SK-N-SH (cell line): ENCODE data around the gene C11orf97. TPM values are rescaled to one million over a fixed set of nuclear protein-coding genes. Genes with fewer than 3 reads are reported as not detected.

ENCODE experiments used
- CTCF ChIA-PET: fragments of 300-600, 350-600 bp; formaldehyde crosslinking; extraction: SDS; loops from one replicate; lab custom pipeline; 2021; lab: Yijun Ruan, JAX
- POLR2A ChIA-PET: fragments of 350-600 bp; sonication (Branson Sonifier 250); formaldehyde crosslinking; extraction: SDS; loops from one replicate; lab custom pipeline; 2020; ENCODE audit warnings: antibody characterized with exemption, inconsistent platforms; lab: Yijun Ruan, JAX
- DNase-seq: peaks from one replicate; pipeline ENCODE4 v3.0.0; 2012
- H2AFZ ChIP-seq: fragments of 200-600 bp; sonication (generic); 2 replicates; pipeline ENCODE4 v1.8.1; 2016; ENCODE audit warnings: antibody characterized with exemption, mild to moderate bottlenecking, low read depth
- H3F3A ChIP-seq: fragments of 200-600 bp; sonication (generic); replicated peaks from 2 replicates; pipeline ENCODE3; 2016; ENCODE audit warnings: antibody characterized with exemption, mild to moderate bottlenecking; ENCODE audit not compliant: insufficient read depth
- H3K27ac ChIP-seq, 2 experiments: fragments of 200-500 bp in 1 of 2; fragments of 200-600 bp in 1 of 2; sonication (Bioruptor generic) in 1 of 2; sonication (generic), shearing (Covaris generic) in 1 of 2; 2 replicates each; pipeline versions ENCODE4 v1.5.1 to v1.6.1; 2014 to 2016; ENCODE audit warnings: low read depth in 2 of 2, inconsistent platforms in 1 of 2, low read length in 1 of 2, mild to moderate bottlenecking in 1 of 2, mixed read lengths in 1 of 2
- H3K27me3 ChIP-seq: fragments of 200-600 bp; sonication (generic), shearing (Covaris generic); 2 replicates; pipeline ENCODE4 v1.6.1; 2016; ENCODE audit warnings: mixed run types; ENCODE audit not compliant: insufficient read depth
- H3K36me3 ChIP-seq, 2 experiments: fragments of 200-500 bp in 1 of 2; fragments of 200-600 bp in 1 of 2; sonication (Bioruptor generic) in 1 of 2; sonication (generic) in 1 of 2; replicated peaks in 1 of 2; 2 replicates each; pipeline versions ENCODE3 to v1.5.1; 2014 to 2016; ENCODE audit warnings: low read length in 1 of 2, mild to moderate bottlenecking in 1 of 2; ENCODE audit not compliant: insufficient read depth in 2 of 2, control insufficient read depth in 1 of 2
- H3K4me1 ChIP-seq, 2 experiments: fragments of 200-500 bp in 1 of 2; fragments of 200-600 bp in 1 of 2; sonication (Bioruptor generic) in 1 of 2; sonication (generic), shearing (Covaris generic) in 1 of 2; 2 replicates each; pipeline versions ENCODE4 v1.5.1 to v1.6.1; 2014 to 2016; ENCODE audit warnings: low read depth in 1 of 2, low read length in 1 of 2, mixed run types in 1 of 2; ENCODE audit not compliant: insufficient read depth in 2 of 2, control insufficient read depth in 1 of 2
- H3K4me2 ChIP-seq: fragments of 200-600 bp; sonication (generic), shearing (Covaris generic); 2 replicates; pipeline ENCODE4 v1.6.1; 2017; ENCODE audit warnings: mixed run types
- H3K4me3 ChIP-seq, 2 experiments: fragments of 200-500 bp in 1 of 2; fragments of 200-600 bp in 1 of 2; sonication (Bioruptor generic) in 1 of 2; sonication (generic), shearing (Covaris generic) in 1 of 2; 2 replicates each; pipeline versions ENCODE4 v1.5.1 to v1.8.1; 2014 to 2016; ENCODE audit warnings: low read depth in 2 of 2, inconsistent platforms in 1 of 2, low read length in 1 of 2, mild to moderate bottlenecking in 1 of 2, mixed read lengths in 1 of 2, moderate library complexity in 1 of 2
- H3K79me2 ChIP-seq: fragments of 200-600 bp; sonication (generic); 2 replicates; pipeline ENCODE4 v1.8.1; 2017; ENCODE audit warnings: mild to moderate bottlenecking; ENCODE audit not compliant: insufficient read depth
- H3K9ac ChIP-seq: fragments of 200-600 bp; sonication (generic); 2 replicates; pipeline ENCODE4 v1.6.1; 2017; ENCODE audit warnings: mixed run types
- H3K9me2 ChIP-seq: fragments of 200-600 bp; sonication (generic); 2 replicates; pipeline ENCODE4 v1.6.1; 2017; ENCODE audit warnings: mixed run types
- H3K9me3 ChIP-seq: fragments of 200-600 bp; sonication (generic); 2 replicates; pipeline ENCODE4 v1.6.1; 2017; ENCODE audit warnings: mixed run types, mild to moderate bottlenecking, moderate library complexity
- H4K20me1 ChIP-seq: fragments of 200-600 bp; sonication (generic); 2 replicates; pipeline ENCODE4 v1.6.1; 2017; ENCODE audit warnings: mild to moderate bottlenecking, mixed run types; ENCODE audit not compliant: insufficient read depth
- CTCF ChIP-seq: fragments of 200-600 bp; sonication (generic); IDR thresholded peaks from 2 replicates; pipeline ENCODE4 v1.6.1; 2017; ENCODE audit warnings: antibody characterized with exemption, mild to moderate bottlenecking, moderate library complexity
- FOXJ3 ChIP-seq: sonication (generic); formaldehyde crosslinking; IDR thresholded peaks from 2 replicates; pipeline ENCODE4 v1.5.1; 2020; ENCODE audit warnings: mild to moderate bottlenecking, missing genetic modification reagents
- GABPA ChIP-seq: IDR thresholded peaks from 2 replicates; pipeline ENCODE4 v1.4.0; 2012; ENCODE audit warnings: low read depth, mild to moderate bottlenecking
- GATA2 ChIP-seq: sonication (generic); formaldehyde crosslinking; IDR thresholded peaks from 2 replicates; pipeline ENCODE4 v1.5.0; 2020; ENCODE audit warnings: mild to moderate bottlenecking, missing genetic modification reagents
- MAX ChIP-seq: IDR thresholded peaks from 2 replicates; pipeline ENCODE4 v1.4.0; 2012; ENCODE audit warnings: low read depth
- POLR2AphosphoS5 ChIP-seq: IDR thresholded peaks from 2 replicates; pipeline ENCODE4 v1.6.1; 2012; ENCODE audit warnings: low read depth, low read length
- RAD21 ChIP-seq: IDR thresholded peaks from 2 replicates; pipeline ENCODE4 v1.6.1; 2012; ENCODE audit warnings: mild to moderate bottlenecking, low read length
- SMC3 ChIP-seq: IDR thresholded peaks from 2 replicates; pipeline ENCODE4 v1.6.1; 2012; ENCODE audit warnings: low read depth, low read length, improper control_type of control experiment
- TAF1 ChIP-seq: IDR thresholded peaks from 2 replicates; pipeline ENCODE4 v1.6.1; 2012; ENCODE audit warnings: low read depth, mild to moderate bottlenecking, low read length, moderate library complexity, borderline replicate concordance
- USF2 ChIP-seq: fragments of 150-350 bp; IDR thresholded peaks from 2 replicates; pipeline ENCODE4 v1.6.1; 2017; ENCODE audit warnings: antibody characterized with exemption, low read length, low read depth, borderline replicate concordance
- YY1 ChIP-seq: IDR thresholded peaks from 2 replicates; pipeline ENCODE4 v1.4.0; 2012; ENCODE audit warnings: low read depth, mild to moderate bottlenecking
- WGBS: methylation state at CpG from one replicate; pipeline ENCODE4 v1.1.6; 2017; ENCODE audit warnings: low lambda C conversion rate; 5-methylcytosine and 5-hydroxymethylcytosine counted together
- polyA plus RNA-seq, 3 experiments: library from polyadenylated mRNA; depleted of rRNA; stranded (reverse); fragments of >200 nt; gene quantifications; 2 replicates each; pipeline ENCODE4 v1.2.3, GENCODE V29; 2012

C11orf97 gene
- polyA plus RNA-seq, 1 of the 3 experiments (the other 2 are of a cell fraction), result not detected

- no peaks in the 10 kb centered on the region for H3K9me2 ChIP-seq
- H3K9ac ChIP-seq, result no peak overlapping the region
- H2AFZ ChIP-seq, result no peak overlapping the region
- H4K20me1 ChIP-seq, result no peaks in the 10 kb centered on the region
- 53% methylated on average over 4 of the region's 4 CpGs for WGBS
- CTCF ChIA-PET, result interaction anchor here (0.6 to 1.4 kb wide), 5 partner anchors 23 to 867 kb away, joined by 3 to 4 read pairs (median 3); no protein-coding TSS in a partner anchor
- H3F3A ChIP-seq, result no peaks in the 10 kb centered on the region
- no peak overlapping the region for H3K4me2 ChIP-seq
- no peak overlapping the region for H3K27ac ChIP-seq
- no peak for DNase-seq
- TF ChIP-seq GATA2 (no peak), USF2 (no peak), MAX (no peak), TAF1 (no peak), RAD21 (no peak), FOXJ3 (CRISPR knock-in tag) (no peak), POLR2AphosphoS5 (no peak), YY1 (no peak)
- TF ChIP-seq, all 33 proteins: peak for 0
- Histone ChIP-seq H3K9me3 (no peaks in the 10 kb centered on the region), H3K4me1 (no peaks in the 10 kb centered on the region), H3K27me3 (no peaks in the 10 kb centered on the region), H3K36me3 (no peaks in the 10 kb centered on the region), H3K79me2 (no peaks in the 10 kb centered on the region), H3K4me3 (no peak overlapping the region; a peak in 1 of 4 replicates)
- POLR2A ChIA-PET, result no interaction called here
Observed at GRCh38 chr11:94518300-94518699, 6.0 kb downstream of the C11orf97 start.

- Histone ChIP-seq H3K4me1 (no peaks in the 10 kb centered on the region), H4K20me1 (no peaks in the 10 kb centered on the region), H3K27me3 (no peaks in the 10 kb centered on the region), H3K4me3 (no peak overlapping the region; a peak in 1 of 4 replicates), H3K36me3 (no peaks in the 10 kb centered on the region), H3K4me2 (no peak overlapping the region), H3K79me2 (no peaks in the 10 kb centered on the region), H2AFZ (0 out of 2 replicates have a peak overlapping the region, but pooled peaks have one; percentile 23), H3K9me2 (no peaks in the 10 kb centered on the region), H3K9me3 (no peaks in the 10 kb centered on the region), H3K27ac (no peak overlapping the region), H3F3A (no peaks in the 10 kb centered on the region), H3K9ac (no peak overlapping the region)
- TF ChIP-seq RAD21, result peak; percentile 57
- TF ChIP-seq SMC3, result peak; percentile 23
- TF ChIP-seq GABPA, result no peak
- peak; percentile 87 for TF ChIP-seq CTCF
- WGBS, result 24% methylated on average over 5 of the region's 5 CpGs
- POLR2A ChIA-PET, result no interaction called here
- peak; percentile 38 for DNase-seq
- CTCF ChIA-PET, result interaction anchor here (0.6 to 1.8 kb wide), 22 partner anchors 10 to 630 kb away, joined by 3 to 8 read pairs (median 3); partner anchors contain the start of gene AMOTL1
Observed at GRCh38 chr11:94519478-94520084, 7.3 kb downstream of the C11orf97 start.
